GM23338 (cell line): ENCODE results near the gene GRM4.

ENCODE experiments used
- CREB1 ChIP-seq: fragments of 250-450 bp; sonication (Bioruptor Pico); IDR thresholded peaks from 2 replicates; pipeline ENCODE4 v1.5.0; 2020; ENCODE audit warnings: low read depth, mild to moderate bottlenecking, moderate library complexity
- EZH2 ChIP-seq: fragments of 200-600 bp; sonication (generic); IDR thresholded peaks from one replicate; pipeline ENCODE4 v1.8.0; 2017; ENCODE audit warnings: antibody characterized with exemption, mild to moderate bottlenecking, low read depth; ENCODE audit not compliant: unreplicated experiment
- TF ChIP-seq, protein P1 (sequence below), 2 experiments: fragments of 200-600 bp in 1 of 2; sonication (generic) in 1 of 2; conservative IDR thresholded peaks; 2 replicates each; pipeline versions ENCODE4 v1.5.1 to v1.6.1; 2016 to 2017; ENCODE audit warnings: antibody characterized with exemption in 2 of 2, low read depth in 2 of 2, mild to moderate bottlenecking in 2 of 2, moderate library complexity in 1 of 2

DNA sequence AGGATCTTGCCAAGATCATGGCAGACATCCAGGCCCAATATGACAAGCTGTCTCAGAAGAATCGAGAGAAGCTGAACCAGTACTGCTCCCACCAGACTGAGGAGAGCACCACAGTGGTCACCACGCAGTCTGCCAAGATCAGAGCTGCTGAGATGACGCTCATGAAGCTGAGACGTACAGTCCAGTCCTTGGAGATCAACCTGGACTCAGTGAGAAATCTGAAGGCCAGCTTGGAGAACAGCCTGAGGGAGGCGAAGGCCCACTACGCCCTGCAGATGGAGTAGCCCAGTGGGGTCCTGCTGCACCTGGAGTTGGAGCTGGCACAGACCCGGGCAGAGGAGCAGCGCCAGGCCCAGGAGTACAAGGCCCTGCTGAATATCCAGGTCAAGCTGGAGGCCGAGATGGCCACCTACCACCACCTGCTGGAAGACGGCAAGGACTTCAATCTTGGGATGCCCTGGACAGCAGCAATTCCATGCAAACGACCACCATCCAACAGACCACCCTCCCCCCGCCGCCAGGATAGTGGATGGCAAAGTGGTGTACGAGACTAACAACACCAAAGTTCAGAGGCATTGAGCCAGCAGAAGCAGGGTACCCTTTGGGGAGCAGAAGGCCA lies 44.7 kb upstream of the GRM4 start:
- TF ChIP-seq, protein P1, sequence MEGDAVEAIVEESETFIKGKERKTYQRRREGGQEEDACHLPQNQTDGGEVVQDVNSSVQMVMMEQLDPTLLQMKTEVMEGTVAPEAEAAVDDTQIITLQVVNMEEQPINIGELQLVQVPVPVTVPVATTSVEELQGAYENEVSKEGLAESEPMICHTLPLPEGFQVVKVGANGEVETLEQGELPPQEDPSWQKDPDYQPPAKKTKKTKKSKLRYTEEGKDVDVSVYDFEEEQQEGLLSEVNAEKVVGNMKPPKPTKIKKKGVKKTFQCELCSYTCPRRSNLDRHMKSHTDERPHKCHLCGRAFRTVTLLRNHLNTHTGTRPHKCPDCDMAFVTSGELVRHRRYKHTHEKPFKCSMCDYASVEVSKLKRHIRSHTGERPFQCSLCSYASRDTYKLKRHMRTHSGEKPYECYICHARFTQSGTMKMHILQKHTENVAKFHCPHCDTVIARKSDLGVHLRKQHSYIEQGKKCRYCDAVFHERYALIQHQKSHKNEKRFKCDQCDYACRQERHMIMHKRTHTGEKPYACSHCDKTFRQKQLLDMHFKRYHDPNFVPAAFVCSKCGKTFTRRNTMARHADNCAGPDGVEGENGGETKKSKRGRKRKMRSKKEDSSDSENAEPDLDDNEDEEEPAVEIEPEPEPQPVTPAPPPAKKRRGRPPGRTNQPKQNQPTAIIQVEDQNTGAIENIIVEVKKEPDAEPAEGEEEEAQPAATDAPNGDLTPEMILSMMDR (conservative IDR thresholded peaks at IDR 0.05; ENCODE audit: low read depth in 2 of 2) = peak in 1 of 2 experiments; percentile 46; a peak in 2 of 4 replicates
- no peak for TF ChIP-seq CREB1
- no peak for TF ChIP-seq EZH2
